HepG2 (cell line): ENCODE measurements around the gene ARAP3. TPM values are rescaled to one million over a fixed set of nuclear protein-coding genes. Genes with fewer than 3 reads are reported as not detected.
A peak's percentile ranks its signal among the peaks of the same experiment; 100 is the strongest.

ENCODE experiments used
- ATAC-seq: fragments of 200-7000 bp; cut with Tn5 transposase; 3 replicates; pipeline ENCODE4 v1.9.1; 2020; ENCODE audit warnings: mild to moderate bottlenecking, moderate library complexity
- BruUV-seq: library from RNA; stranded (reverse); fragments of 400-500 nt; replicated peaks from 2 replicates; lab custom pipeline; 2021; lab: Mats Ljungman, UMichigan
- CTCF ChIA-PET: fragments of 300-600 bp; formaldehyde crosslinking; extraction: SDS; loops from one replicate; lab custom pipeline; 2021; ENCODE audit warnings: low total read pairs, inconsistent platforms, low intra/inter-chr PET ratio; lab: Yijun Ruan, JAX
- POLR2A ChIA-PET: fragments of 350-600 bp; sonication (Branson Sonifier 250); formaldehyde crosslinking; loops from one replicate; lab custom pipeline; 2020; ENCODE audit warnings: antibody characterized with exemption, inconsistent platforms; lab: Yijun Ruan, JAX
- DNase-seq: peaks from one replicate; pipeline ENCODE4 v3.0.0-alpha.2; 2015; ENCODE audit warnings: low spot score
- FAIRE-seq: peaks from 3 replicates; lab custom pipeline; 2011; peaks lifted over from hg19 to GRCh38; lab: Jason Lieb, UNC
- H2AFZ ChIP-seq: one replicate; pipeline ENCODE4 v1.6.1; 2011; ENCODE audit warnings: low read length, inconsistent platforms
- H3K27ac ChIP-seq: fragments of 300-600 bp; 3 replicates; pipeline ENCODE4 v1.8.0; 2011; ENCODE audit warnings: mixed run types, mild to moderate bottlenecking, mixed read lengths, low read length, inconsistent platforms; ENCODE audit not compliant: insufficient read depth; ENCODE audit errors: extremely low read length
- H3K27me3 ChIP-seq, 2 experiments: fragments of 200-600 bp in 1 of 2; 2 replicates in 1 of 2; 3 replicates in 1 of 2; pipeline versions ENCODE4 v1.6.0 to v1.8.0; 2011; ENCODE audit warnings: low read length in 2 of 2, mild to moderate bottlenecking in 2 of 2, moderate library complexity in 2 of 2, inconsistent platforms in 1 of 2; ENCODE audit not compliant: insufficient read depth in 2 of 2, control insufficient read depth in 1 of 2
- H3K36me3 ChIP-seq, 2 experiments: fragments of 200-600 bp in 1 of 2; replicated peaks in 1 of 2; 2 replicates in 1 of 2; 3 replicates in 1 of 2; pipeline versions ENCODE4 v1.5.1 to v1.8.0; 2011; ENCODE audit warnings: low read length in 2 of 2, inconsistent platforms in 1 of 2; ENCODE audit not compliant: insufficient read depth in 2 of 2, control insufficient read depth in 1 of 2
- H3K4me1 ChIP-seq: 2 replicates; pipeline ENCODE4 v1.5.1; 2012; ENCODE audit warnings: low read length, inconsistent platforms; ENCODE audit not compliant: insufficient read depth
- H3K4me2 ChIP-seq: 2 replicates; pipeline ENCODE4 v1.6.0; 2011; ENCODE audit warnings: low read depth, low read length, inconsistent platforms
- H3K4me3 ChIP-seq, 3 experiments: fragments of 200-600 bp in 1 of 3; sonication (generic), shearing (Covaris generic) in 1 of 3; replicated peaks in 1 of 3; 2 replicates each; pipeline ENCODE4 v1.5.1; 2011 to 2016; ENCODE audit warnings: low read length in 3 of 3, inconsistent platforms in 2 of 3, low read depth in 2 of 3, mild to moderate bottlenecking in 2 of 3, control low read depth in 1 of 3, mixed read lengths in 1 of 3; ENCODE audit not compliant: insufficient read depth in 1 of 3
- H3K79me2 ChIP-seq: one replicate; pipeline ENCODE4 v1.6.1; 2011; ENCODE audit warnings: low read length, inconsistent platforms; ENCODE audit not compliant: insufficient read depth
- H3K9ac ChIP-seq: 2 replicates; pipeline ENCODE4 v1.6.0; 2011; ENCODE audit warnings: mild to moderate bottlenecking, low read depth, low read length, inconsistent platforms; ENCODE audit not compliant: insufficient read depth
- H3K9me3 ChIP-seq: 2 replicates; pipeline ENCODE4 v1.5.1; 2012; ENCODE audit warnings: mild to moderate bottlenecking, low read length
- H4K20me1 ChIP-seq: 2 replicates; pipeline ENCODE4 v1.6.0; 2011; ENCODE audit warnings: inconsistent platforms, mild to moderate bottlenecking, low read length, moderate library complexity; ENCODE audit not compliant: insufficient read depth
- CEBPB ChIP-seq: IDR thresholded peaks from 2 replicates; pipeline ENCODE4 v1.6.1; 2011; ENCODE audit warnings: low read depth, low read length, improper control_type of control experiment, borderline replicate concordance
- WGBS: methylation state at CpG from one replicate; pipeline ENCODE4 v1.1.6; 2017; ENCODE audit warnings: low lambda C conversion rate; 5-methylcytosine and 5-hydroxymethylcytosine counted together
- in situ Hi-C: cut with HindIII; loops from 2 replicates; pipeline ENCODE4 v1.10.0; 2017; ENCODE audit warnings: low pct_unique_long_range_greater_than_20kb; ENCODE audit not compliant: extremely low pct_ligation_motif_present
- intact Hi-C: fragments of 100-400 bp; cut with micrococcal nuclease; formaldehyde crosslinking; loops from one replicate; pipeline ENCODE4 v1.10.0; 2022; ENCODE audit not compliant: unreplicated experiment
- polyA plus RNA-seq, 8 experiments: library from polyadenylated mRNA; depleted of rRNA in 3 of 8; stranded (reverse) in 7 of 8; unstranded in 1 of 8; fragments of >200 nt; fragmentation: Illumina TruSeq in 4 of 8; extraction: Trizol in 4 of 8; gene quantifications; 2 replicates each; pipeline versions ENCODE4 v1.2.1 to v1.2.3, GENCODE V29; 2011 to 2016; ENCODE audit warnings: low read depth in 4 of 8, missing spikeins in 1 of 8, mixed read lengths in 1 of 8; ENCODE audit not compliant: insufficient read depth in 1 of 8
- total RNA-seq, 5 experiments: library from RNA; depleted of rRNA; stranded (reverse); fragments of >200 nt; fragmentation: Illumina TruSeq; extraction: Trizol; gene quantifications; 2 replicates each; pipeline ENCODE4 v1.2.3, GENCODE V29; 2016; ENCODE audit warnings: low read depth in 1 of 5
- TF ChIP-seq, protein P1 (sequence below): sonication (generic); formaldehyde crosslinking; IDR thresholded peaks from 2 replicates; pipeline ENCODE4 v1.9.0; 2021; ENCODE audit warnings: missing genetic modification reagents, borderline replicate concordance
- TF ChIP-seq, protein P2 (sequence below), 2 experiments: fragments of 450-650 bp in 1 of 2; sonication (generic) in 1 of 2; formaldehyde crosslinking; IDR thresholded peaks; 2 replicates each; pipeline versions ENCODE4 v1.5.0 to v1.8.0; 2020 to 2022; ENCODE audit warnings: mild to moderate bottlenecking in 1 of 2, missing genetic modification reagents in 1 of 2

The ARAP3 gene
- total and polyA plus RNA-seq, 2 of the 13 experiments (the other 11 are each of a cell fraction or from before 2014, with no cell fraction given): 0.25 TPM; not detected in 1

DNA sequence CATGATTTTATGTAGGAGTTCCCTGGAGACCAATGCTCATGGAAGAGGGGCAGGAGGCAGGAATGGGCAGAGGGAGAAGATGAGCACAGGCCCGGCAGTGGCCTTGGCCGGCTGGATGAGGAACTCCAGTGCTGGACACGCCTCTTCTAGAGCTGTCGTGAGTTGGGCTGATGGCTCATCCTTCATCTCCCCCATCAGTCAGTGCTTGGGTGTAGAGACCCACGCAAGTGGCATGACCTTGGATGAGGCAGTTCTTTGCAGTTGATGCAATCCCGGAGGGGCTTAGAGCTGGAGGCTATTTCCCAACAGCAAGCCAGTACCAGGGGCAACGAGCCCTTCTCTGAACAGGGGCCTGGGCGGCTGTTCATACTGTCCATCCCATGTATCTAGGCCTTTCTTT, 25.5 kb upstream of the ARAP3 start:
- intact Hi-C loops: no loop called here
- Histone ChIP-seq H3K36me3 (no peaks in the 10 kb centered on the region), H3K9ac (no peak overlapping the region), H3K27me3 (peaks cover 5 to 22% of the 10 kb centered on the region in 2 experiments), H3K79me2 (no peaks in the 10 kb centered on the region), H3K4me2 (no peak overlapping the region), H2AFZ (no peak overlapping the region), H3K4me1 (peaks cover 8% of the 10 kb centered on the region; the same call in 1 of the 2 replicates), H3K27ac (no peak overlapping the region), H3K4me3 (no peak overlapping the region), H4K20me1 (no peaks in the 10 kb centered on the region), H3K9me3 (no peaks in the 10 kb centered on the region)
- in situ Hi-C loops: loop anchor here (10.0 kb wide), 1 partner anchor 107 kb away; no protein-coding TSS in a partner anchor
- ChIA-PET CTCF (no interaction called here), POLR2A (no interaction called here)
- no TSS peak for BruUV-seq
- FAIRE-seq: no peak
- TF ChIP-seq, protein P1, sequence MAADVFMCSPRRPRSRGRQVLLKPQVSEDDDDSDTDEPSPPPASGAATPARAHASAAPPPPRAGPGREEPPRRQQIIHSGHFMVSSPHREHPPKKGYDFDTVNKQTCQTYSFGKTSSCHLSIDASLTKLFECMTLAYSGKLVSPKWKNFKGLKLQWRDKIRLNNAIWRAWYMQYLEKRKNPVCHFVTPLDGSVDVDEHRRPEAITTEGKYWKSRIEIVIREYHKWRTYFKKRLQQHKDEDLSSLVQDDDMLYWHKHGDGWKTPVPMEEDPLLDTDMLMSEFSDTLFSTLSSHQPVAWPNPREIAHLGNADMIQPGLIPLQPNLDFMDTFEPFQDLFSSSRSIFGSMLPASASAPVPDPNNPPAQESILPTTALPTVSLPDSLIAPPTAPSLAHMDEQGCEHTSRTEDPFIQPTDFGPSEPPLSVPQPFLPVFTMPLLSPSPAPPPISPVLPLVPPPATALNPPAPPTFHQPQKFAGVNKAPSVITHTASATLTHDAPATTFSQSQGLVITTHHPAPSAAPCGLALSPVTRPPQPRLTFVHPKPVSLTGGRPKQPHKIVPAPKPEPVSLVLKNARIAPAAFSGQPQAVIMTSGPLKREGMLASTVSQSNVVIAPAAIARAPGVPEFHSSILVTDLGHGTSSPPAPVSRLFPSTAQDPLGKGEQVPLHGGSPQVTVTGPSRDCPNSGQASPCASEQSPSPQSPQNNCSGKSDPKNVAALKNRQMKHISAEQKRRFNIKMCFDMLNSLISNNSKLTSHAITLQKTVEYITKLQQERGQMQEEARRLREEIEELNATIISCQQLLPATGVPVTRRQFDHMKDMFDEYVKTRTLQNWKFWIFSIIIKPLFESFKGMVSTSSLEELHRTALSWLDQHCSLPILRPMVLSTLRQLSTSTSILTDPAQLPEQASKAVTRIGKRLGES (CRISPR knock-in tag): no peak
- TF ChIP-seq CEBPB: peak; percentile 11; the same call in 1 of the 2 replicates
- TF ChIP-seq, protein P2, sequence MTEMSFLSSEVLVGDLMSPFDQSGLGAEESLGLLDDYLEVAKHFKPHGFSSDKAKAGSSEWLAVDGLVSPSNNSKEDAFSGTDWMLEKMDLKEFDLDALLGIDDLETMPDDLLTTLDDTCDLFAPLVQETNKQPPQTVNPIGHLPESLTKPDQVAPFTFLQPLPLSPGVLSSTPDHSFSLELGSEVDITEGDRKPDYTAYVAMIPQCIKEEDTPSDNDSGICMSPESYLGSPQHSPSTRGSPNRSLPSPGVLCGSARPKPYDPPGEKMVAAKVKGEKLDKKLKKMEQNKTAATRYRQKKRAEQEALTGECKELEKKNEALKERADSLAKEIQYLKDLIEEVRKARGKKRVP (CRISPR knock-in tag; IDR thresholded peaks at IDR 0.05): peak in 1 of 2 experiments; percentile 70; a peak in 1 of 4 replicates
- DNase-seq: no peak
- ATAC-seq: no peak
- 0% methylated on average over 3 of the region's 8 CpGs for WGBS
